WI38 (cell line): ENCODE measurements around the gene GCH1.

Source experiments
- H3K4me3 ChIP-seq: 2 replicates; pipeline ENCODE4 v1.5.1; 2011; ENCODE audit warnings: low read depth, mild to moderate bottlenecking, control low read depth, low read length
- CTCF ChIP-seq: IDR thresholded peaks from 2 replicates; pipeline ENCODE4 v1.5.1; 2012; ENCODE audit warnings: low read depth, mild to moderate bottlenecking, control low read depth, low read length

Gene GCH1

GRCh38 chr14:54809767-54810166 lies 92.9 kb downstream of the GCH1 start:
- no peak for TF ChIP-seq CTCF
- H3K4me3 ChIP-seq = no peak overlapping the region

DNA sequence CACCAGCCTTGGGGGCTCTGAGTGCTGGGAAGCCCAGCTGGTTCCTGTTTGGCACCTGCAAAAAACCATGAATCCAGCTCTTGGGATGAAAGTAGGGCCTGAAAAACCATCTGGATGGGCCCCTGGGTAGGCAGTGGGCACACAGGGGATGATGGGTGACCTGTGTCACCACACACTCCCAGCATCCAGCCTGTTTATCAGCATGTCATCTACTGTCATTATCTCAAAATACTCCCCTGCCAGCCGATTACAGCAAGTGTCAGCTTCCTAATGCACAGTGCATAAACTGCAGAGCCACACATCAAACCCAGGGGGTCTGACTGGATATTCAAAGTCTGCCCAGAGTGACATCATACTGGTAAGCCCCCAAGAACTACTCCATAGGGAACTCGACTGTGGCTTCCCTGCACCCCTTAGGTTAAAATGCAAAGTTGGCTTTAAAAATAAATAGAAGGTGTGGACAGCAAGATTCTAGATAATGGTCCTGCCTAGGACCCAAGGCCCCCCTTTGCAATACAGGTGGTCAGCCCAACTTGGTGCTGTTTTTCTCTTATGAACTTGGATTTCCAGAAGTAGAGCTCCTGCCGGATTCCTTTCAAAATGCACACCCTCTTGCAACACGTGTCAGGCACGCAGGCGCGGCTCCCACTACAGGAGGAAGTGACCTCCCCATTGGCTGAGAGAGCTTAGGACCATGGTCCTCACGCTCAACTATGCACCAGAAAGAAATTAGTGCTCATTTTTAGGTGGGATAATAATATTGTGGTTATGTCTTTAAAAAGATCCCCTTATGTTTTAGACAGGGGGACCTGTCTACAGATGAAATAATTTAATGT lies 94.1 kb downstream of the GCH1 start:
- no peak for TF ChIP-seq CTCF
- H3K4me3 ChIP-seq = no peak overlapping the region

DNA sequence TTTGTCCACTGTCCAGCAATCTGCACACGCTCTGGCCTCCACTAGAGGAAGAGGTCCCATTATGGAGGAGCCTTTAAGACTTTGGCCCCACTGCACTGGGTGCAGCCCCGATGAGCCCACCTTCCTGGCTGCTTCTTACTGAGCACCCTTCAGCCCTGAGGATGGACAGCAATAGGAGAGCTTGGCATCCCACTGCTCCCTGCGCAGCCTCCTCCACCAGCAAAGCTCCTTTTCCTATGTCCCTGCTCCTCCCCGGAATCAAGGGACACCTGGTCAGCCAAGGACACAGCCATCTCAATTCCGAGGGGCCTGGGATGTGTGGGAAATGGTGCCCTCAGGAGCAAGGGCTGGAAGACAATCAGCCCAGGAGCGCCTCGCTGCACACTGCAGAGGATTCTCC lies 94.7 kb downstream of the GCH1 start:
- H3K4me3 ChIP-seq = no peak overlapping the region
- no peak for TF ChIP-seq CTCF

GRCh38 chr14:54807428-54807827 lies 95.2 kb downstream of the GCH1 start:
- TF ChIP-seq CTCF = no peak
- no peak overlapping the region for H3K4me3 ChIP-seq

DNA sequence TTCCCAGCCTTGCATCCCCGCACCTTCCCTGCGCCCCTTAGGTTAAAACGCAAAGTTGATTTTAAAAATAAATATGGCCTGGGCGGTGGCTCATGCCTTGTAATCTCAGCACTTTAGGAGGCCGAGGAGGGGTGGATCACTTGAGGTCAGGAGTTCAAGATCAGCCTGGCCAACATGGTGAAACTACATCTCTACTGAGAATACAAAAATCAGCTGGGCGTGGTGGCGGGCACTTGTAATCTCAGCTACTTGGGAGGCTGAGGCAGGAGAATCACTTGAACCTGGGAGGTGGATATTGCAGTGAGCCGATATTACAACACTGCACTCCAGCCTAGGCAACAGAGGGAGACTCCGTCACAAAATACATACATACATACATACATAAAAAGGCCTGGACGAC lies 96.0 kb downstream of the GCH1 start:
- no peak for TF ChIP-seq CTCF
- no peak overlapping the region for H3K4me3 ChIP-seq

DNA sequence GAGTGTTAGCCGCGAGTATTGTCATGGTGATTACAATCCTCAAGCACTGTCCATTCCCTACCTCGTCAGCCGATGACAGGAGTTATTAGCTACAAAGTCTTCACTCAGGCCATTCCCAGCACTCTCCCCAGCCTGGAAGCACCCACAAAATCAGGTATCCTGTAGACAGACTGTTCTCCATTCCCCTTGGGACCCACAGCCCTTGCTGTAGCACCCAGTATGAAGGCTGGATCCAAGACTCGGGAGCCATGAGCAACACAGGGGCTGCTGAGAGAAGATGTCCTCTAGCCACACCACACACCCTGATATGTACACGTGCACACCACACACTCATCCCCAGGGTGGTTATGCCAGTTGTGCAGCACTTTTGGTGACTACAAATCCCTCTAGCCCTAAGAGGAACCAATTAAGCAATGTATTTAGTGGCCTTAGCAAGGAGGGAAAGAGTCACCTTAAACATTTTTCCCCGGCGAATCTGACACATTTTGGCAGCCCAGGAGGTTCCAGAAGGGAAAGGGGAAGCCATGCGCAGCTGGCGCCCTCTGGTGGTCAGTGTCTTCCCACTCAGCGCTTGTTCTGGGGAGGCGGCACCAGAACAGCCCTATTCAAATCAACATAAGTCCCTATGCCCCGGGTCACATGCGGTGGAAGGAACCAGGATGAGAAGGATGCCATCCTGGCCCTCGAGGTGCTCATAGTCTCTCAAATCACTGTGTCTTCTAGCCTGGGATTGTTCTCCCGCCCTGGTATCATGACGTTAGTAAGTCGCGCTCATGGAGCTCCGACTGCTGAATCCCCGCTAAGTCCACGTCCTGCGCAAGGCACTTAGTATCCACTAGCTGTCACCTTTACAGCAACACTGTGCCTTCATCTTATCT lies 96.9 kb downstream of the GCH1 start:
- no peak overlapping the region for H3K4me3 ChIP-seq

More for the DNA sequence above, 96.9 kb downstream of the GCH1 start:
- peak; percentile 93 for TF ChIP-seq CTCF
